ENCODE measurements around the gene FHOD3.

- TF ChIP-seq CTCF (IDR thresholded peaks at IDR 0.05; ENCODE audit: insufficient read depth, low read length) (no peak), REST (IDR thresholded peaks at IDR 0.05; ENCODE audit: insufficient replicate concordance, low read depth) (no peak), POLR2AphosphoS5 (IDR thresholded peaks at IDR 0.05; ENCODE audit: low read depth) (no peak), SPI1 (IDR thresholded peaks at IDR 0.05; ENCODE audit: borderline replicate concordance, low read depth) (no peak), GABPA (IDR thresholded peaks at IDR 0.05; ENCODE audit: low read depth) (no peak)
Measured at GRCh38 chr18:36461551-36461987, 164.1 kb downstream of the FHOD3 start.
